SK-N-SH (cell line): ENCODE results near the gene VOPP1. TPM values are rescaled to one million over a fixed set of nuclear protein-coding genes. Genes with fewer than 3 reads are reported as not detected.
"Not testable (repeated sequence)": the region's sequence is repeated elsewhere in the genome, so short reads cannot be mapped to it uniquely, and the experiment has no call there.

Experiments used
- CTCF ChIA-PET: fragments of 300-600, 350-600 bp; formaldehyde crosslinking; extraction: SDS; loops from one replicate; lab custom pipeline; 2021; lab: Yijun Ruan, JAX
- POLR2A ChIA-PET: fragments of 350-600 bp; sonication (Branson Sonifier 250); formaldehyde crosslinking; extraction: SDS; loops from one replicate; lab custom pipeline; 2020; ENCODE audit warnings: antibody characterized with exemption, inconsistent platforms; lab: Yijun Ruan, JAX
- DNase-seq: peaks from one replicate; pipeline ENCODE4 v3.0.0; 2012
- H2AFZ ChIP-seq: fragments of 200-600 bp; sonication (generic); 2 replicates; pipeline ENCODE4 v1.8.1; 2016; ENCODE audit warnings: antibody characterized with exemption, mild to moderate bottlenecking, low read depth
- H3F3A ChIP-seq: fragments of 200-600 bp; sonication (generic); replicated peaks from 2 replicates; pipeline ENCODE3; 2016; ENCODE audit warnings: antibody characterized with exemption, mild to moderate bottlenecking; ENCODE audit not compliant: insufficient read depth
- H3K27ac ChIP-seq, 2 experiments: fragments of 200-500 bp in 1 of 2; fragments of 200-600 bp in 1 of 2; sonication (Bioruptor generic) in 1 of 2; sonication (generic), shearing (Covaris generic) in 1 of 2; 2 replicates each; pipeline versions ENCODE4 v1.5.1 to v1.6.1; 2014 to 2016; ENCODE audit warnings: low read depth in 2 of 2, inconsistent platforms in 1 of 2, low read length in 1 of 2, mild to moderate bottlenecking in 1 of 2, mixed read lengths in 1 of 2
- H3K27me3 ChIP-seq: fragments of 200-600 bp; sonication (generic), shearing (Covaris generic); 2 replicates; pipeline ENCODE4 v1.6.1; 2016; ENCODE audit warnings: mixed run types; ENCODE audit not compliant: insufficient read depth
- H3K36me3 ChIP-seq, 2 experiments: fragments of 200-500 bp in 1 of 2; fragments of 200-600 bp in 1 of 2; sonication (Bioruptor generic) in 1 of 2; sonication (generic) in 1 of 2; replicated peaks in 1 of 2; 2 replicates each; pipeline versions ENCODE3 to v1.5.1; 2014 to 2016; ENCODE audit warnings: low read length in 1 of 2, mild to moderate bottlenecking in 1 of 2; ENCODE audit not compliant: insufficient read depth in 2 of 2, control insufficient read depth in 1 of 2
- H3K4me1 ChIP-seq, 2 experiments: fragments of 200-500 bp in 1 of 2; fragments of 200-600 bp in 1 of 2; sonication (Bioruptor generic) in 1 of 2; sonication (generic), shearing (Covaris generic) in 1 of 2; 2 replicates each; pipeline versions ENCODE4 v1.5.1 to v1.6.1; 2014 to 2016; ENCODE audit warnings: low read depth in 1 of 2, low read length in 1 of 2, mixed run types in 1 of 2; ENCODE audit not compliant: insufficient read depth in 2 of 2, control insufficient read depth in 1 of 2
- H3K4me2 ChIP-seq: fragments of 200-600 bp; sonication (generic), shearing (Covaris generic); 2 replicates; pipeline ENCODE4 v1.6.1; 2017; ENCODE audit warnings: mixed run types
- H3K4me3 ChIP-seq, 2 experiments: fragments of 200-500 bp in 1 of 2; fragments of 200-600 bp in 1 of 2; sonication (Bioruptor generic) in 1 of 2; sonication (generic), shearing (Covaris generic) in 1 of 2; 2 replicates each; pipeline versions ENCODE4 v1.5.1 to v1.8.1; 2014 to 2016; ENCODE audit warnings: low read depth in 2 of 2, inconsistent platforms in 1 of 2, low read length in 1 of 2, mild to moderate bottlenecking in 1 of 2, mixed read lengths in 1 of 2, moderate library complexity in 1 of 2
- H3K79me2 ChIP-seq: fragments of 200-600 bp; sonication (generic); 2 replicates; pipeline ENCODE4 v1.8.1; 2017; ENCODE audit warnings: mild to moderate bottlenecking; ENCODE audit not compliant: insufficient read depth
- H3K9ac ChIP-seq: fragments of 200-600 bp; sonication (generic); 2 replicates; pipeline ENCODE4 v1.6.1; 2017; ENCODE audit warnings: mixed run types
- H3K9me2 ChIP-seq: fragments of 200-600 bp; sonication (generic); 2 replicates; pipeline ENCODE4 v1.6.1; 2017; ENCODE audit warnings: mixed run types
- H3K9me3 ChIP-seq: fragments of 200-600 bp; sonication (generic); 2 replicates; pipeline ENCODE4 v1.6.1; 2017; ENCODE audit warnings: mixed run types, mild to moderate bottlenecking, moderate library complexity
- H4K20me1 ChIP-seq: fragments of 200-600 bp; sonication (generic); 2 replicates; pipeline ENCODE4 v1.6.1; 2017; ENCODE audit warnings: mild to moderate bottlenecking, mixed run types; ENCODE audit not compliant: insufficient read depth
- CTCF ChIP-seq: fragments of 200-600 bp; sonication (generic); IDR thresholded peaks from 2 replicates; pipeline ENCODE4 v1.6.1; 2017; ENCODE audit warnings: antibody characterized with exemption, mild to moderate bottlenecking, moderate library complexity
- EZH2phosphoT487 ChIP-seq: fragments of 200-600 bp; sonication (generic); IDR thresholded peaks from 2 replicates; pipeline ENCODE4 v1.6.1; 2017; ENCODE audit warnings: low read depth, mixed run types, mild to moderate bottlenecking, antibody characterized with exemption, moderate library complexity, borderline replicate concordance
- FOXM1 ChIP-seq: IDR thresholded peaks from 2 replicates; pipeline ENCODE4 v1.4.0; 2012; ENCODE audit warnings: low read depth, mild to moderate bottlenecking
- GABPA ChIP-seq: IDR thresholded peaks from 2 replicates; pipeline ENCODE4 v1.4.0; 2012; ENCODE audit warnings: low read depth, mild to moderate bottlenecking
- IRF3 ChIP-seq: fragments of 150-350 bp; IDR thresholded peaks from 2 replicates; pipeline ENCODE4 v1.6.1; 2016; ENCODE audit warnings: mild to moderate bottlenecking, low read depth, low read length
- PBX3 ChIP-seq: IDR thresholded peaks from 2 replicates; pipeline ENCODE4; 2012
- POLR2AphosphoS5 ChIP-seq: IDR thresholded peaks from 2 replicates; pipeline ENCODE4 v1.6.1; 2012; ENCODE audit warnings: low read depth, low read length
- RCOR1 ChIP-seq: fragments of 150-350 bp; IDR thresholded peaks from 2 replicates; pipeline ENCODE4 v1.6.1; 2017; ENCODE audit warnings: antibody characterized with exemption, low read length
- RFX5 ChIP-seq: IDR thresholded peaks from 2 replicates; pipeline ENCODE4 v1.6.1; 2012; ENCODE audit warnings: mild to moderate bottlenecking, improper control_type of control experiment, low read length
- SMC3 ChIP-seq: IDR thresholded peaks from 2 replicates; pipeline ENCODE4 v1.6.1; 2012; ENCODE audit warnings: low read depth, low read length, improper control_type of control experiment
- TCF12 ChIP-seq: IDR thresholded peaks from 2 replicates; pipeline ENCODE4 v1.4.0; 2012
- TEAD4 ChIP-seq: IDR thresholded peaks from 2 replicates; pipeline ENCODE4 v1.4.0; 2012; ENCODE audit warnings: mild to moderate bottlenecking, borderline replicate concordance; ENCODE audit not compliant: insufficient read depth
- USF2 ChIP-seq: fragments of 150-350 bp; IDR thresholded peaks from 2 replicates; pipeline ENCODE4 v1.6.1; 2017; ENCODE audit warnings: antibody characterized with exemption, low read length, low read depth, borderline replicate concordance
- WGBS: methylation state at CpG from one replicate; pipeline ENCODE4 v1.1.6; 2017; ENCODE audit warnings: low lambda C conversion rate; 5-methylcytosine and 5-hydroxymethylcytosine counted together
- polyA plus RNA-seq, 3 experiments: library from polyadenylated mRNA; depleted of rRNA; stranded (reverse); fragments of >200 nt; gene quantifications; 2 replicates each; pipeline ENCODE4 v1.2.3, GENCODE V29; 2012

Gene VOPP1
- 69.5 and 79.3 TPM in 2 replicates for polyA plus RNA-seq (2012; rRNA removed)
- polyA plus RNA-seq (2012; cell fraction: cytosol; rRNA removed) = 77.0 and 82.6 TPM in 2 replicates
- polyA plus RNA-seq (2012; cell fraction: nucleus; rRNA removed) = 32.4 and 38.8 TPM in 2 replicates

- peak; percentile 96 for DNase-seq
- Histone ChIP-seq H2AFZ (peak within 1 kb of the TSS; percentile 88), H3K4me3 (peak within 1 kb of the TSS; percentile 77 to 84), H3F3A (peaks cover 36% of the 10 kb centered on the region), H3K36me3 (no peaks in the 10 kb centered on the region), H4K20me1 (peaks cover 26% of the 10 kb centered on the region), H3K27ac (peak within 1 kb of the TSS; percentile 81 to 91), H3K9me3 (no peaks in the 10 kb centered on the region), H3K4me2 (peak within 1 kb of the TSS; percentile 92), H3K79me2 (peaks cover 55% of the 10 kb centered on the region), H3K9ac (peak within 1 kb of the TSS; percentile 79), H3K27me3 (no peaks in the 10 kb centered on the region), H3K9me2 (no peaks in the 10 kb centered on the region), H3K4me1 (peaks cover 33 to 45% of the 10 kb centered on the region in 2 experiments)
- POLR2A ChIA-PET = interaction anchor here (0.9 to 1.0 kb wide), 3 partner anchors 11 to 207 kb away, joined by 3 read pairs; no protein-coding TSS in a partner anchor
- TF ChIP-seq RCOR1 = 0 out of 2 replicates have a peak, but pooled peaks have one; percentile 6
- peak; percentile 38; the same call in 1 of the 2 replicates for TF ChIP-seq POLR2AphosphoS5
- no peak for TF ChIP-seq IRF3
- WGBS = 8% methylated on average over 28 of the region's 77 CpGs
- CTCF ChIA-PET = interaction anchor here (0.6 to 4.7 kb wide), 11 partner anchors 9 to 292 kb away, joined by 3 to 30 read pairs (median 4); no protein-coding TSS in a partner anchor
Measured at GRCh38 chr7:55572378-55573233, at the start of gene VOPP1. Gene VOPP1, minus strand, starts transcription at chr7:55572502. Its CDS starts 178 bp downstream, at chr7:55572324.

GRCh38 chr7:55618913-55619312 is 46.6 kb upstream of the VOPP1 start:
- ChIA-PET POLR2A (no interaction called here), CTCF (interaction anchor here (1.8 kb wide), 1 partner anchor 25 kb away, joined by 5 read pairs; no protein-coding TSS in a partner anchor)
- Histone ChIP-seq H3K9me3 (peaks cover 5% of the 10 kb centered on the region; the same call in 1 of the 2 replicates), H3K4me3 (no peak overlapping the region), H3K79me2 (no peaks in the 10 kb centered on the region), H3K27me3 (no peaks in the 10 kb centered on the region; the same call in 1 of the 2 replicates), H3K4me2 (no peak overlapping the region), H2AFZ (no peak overlapping the region), H3K36me3 (no peaks in the 10 kb centered on the region), H3K9me2 (no peaks in the 10 kb centered on the region), H3K27ac (no peak overlapping the region), H3K9ac (no peak overlapping the region), H3K4me1 (no peaks in the 10 kb centered on the region; a peak in 1 of 4 replicates), H3F3A (no peaks in the 10 kb centered on the region), H4K20me1 (no peaks in the 10 kb centered on the region)
- TF ChIP-seq USF2 = no peak
- TF ChIP-seq FOXM1 = no peak
- TF ChIP-seq GABPA = no peak
- TF ChIP-seq SMC3 = no peak
- no peak for TF ChIP-seq CTCF
- no peak for TF ChIP-seq PBX3
- TF ChIP-seq EZH2phosphoT487 = no peak
- TF ChIP-seq POLR2AphosphoS5 = no peak
- TF ChIP-seq TCF12 = no peak
- no peak for TF ChIP-seq TEAD4
- no peak for TF ChIP-seq RFX5
- no peak for DNase-seq
- WGBS = 6% methylated on average over 3 of the region's 3 CpGs

- H3K9me2 ChIP-seq, H3K4me3 ChIP-seq, H3F3A ChIP-seq, H4K20me1 ChIP-seq, DNase-seq, H3K4me1 ChIP-seq, H3K27ac ChIP-seq, H3K9ac ChIP-seq, H3K9me3 ChIP-seq, H3K27me3 ChIP-seq, POLR2A ChIA-PET, H3K36me3 ChIP-seq, H3K4me2 ChIP-seq, H2AFZ ChIP-seq, H3K79me2 ChIP-seq: not testable (repeated sequence)
- 9% methylated on average over 2 of the region's 2 CpGs for WGBS
- CTCF ChIA-PET = interaction anchor here (1.2 kb wide), 1 partner anchor 14 kb away, joined by 3 read pairs; no protein-coding TSS in a partner anchor
Measured at GRCh38 chr7:55614365-55615064, 42.2 kb upstream of the VOPP1 start.
